GM19239 (cell line): ENCODE results near the gene JAKMIP1.

Experiments
- DNase-seq: peaks from one replicate; pipeline ENCODE4 v3.0.0; 2011; ENCODE audit warnings: low spot score; ENCODE audit not compliant: insufficient read length
- FAIRE-seq: peaks from 2 replicates; lab custom pipeline; 2011; peaks lifted over from hg19 to GRCh38; lab: Jason Lieb, UNC

JAKMIP1 gene

GRCh38 chr4:6050551-6050950 is 149.8 kb downstream of the JAKMIP1 start:
- FAIRE-seq (no peak), DNase-seq (no peak)

DNA sequence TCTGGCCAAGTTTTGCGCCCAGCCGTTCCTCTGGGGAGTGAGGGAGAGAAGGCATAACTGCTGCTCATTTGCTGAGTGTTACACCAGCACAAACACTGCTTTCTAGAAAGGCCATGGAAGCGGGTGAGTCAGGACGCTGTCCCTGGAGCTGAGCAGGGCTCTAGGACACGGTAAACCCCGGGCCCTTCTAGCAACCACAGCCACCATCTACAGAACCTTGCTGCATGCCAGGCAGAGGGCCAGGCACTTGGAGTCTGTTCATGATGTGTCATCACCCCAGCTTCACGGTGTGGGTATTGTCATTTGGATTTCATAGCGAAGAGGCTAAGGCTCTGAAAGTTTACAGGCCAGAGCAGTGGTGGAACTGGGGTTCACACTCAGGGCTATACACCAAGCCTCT is 150.4 kb downstream of the JAKMIP1 start:
- FAIRE-seq: no peak
- DNase-seq: no peak

DNA sequence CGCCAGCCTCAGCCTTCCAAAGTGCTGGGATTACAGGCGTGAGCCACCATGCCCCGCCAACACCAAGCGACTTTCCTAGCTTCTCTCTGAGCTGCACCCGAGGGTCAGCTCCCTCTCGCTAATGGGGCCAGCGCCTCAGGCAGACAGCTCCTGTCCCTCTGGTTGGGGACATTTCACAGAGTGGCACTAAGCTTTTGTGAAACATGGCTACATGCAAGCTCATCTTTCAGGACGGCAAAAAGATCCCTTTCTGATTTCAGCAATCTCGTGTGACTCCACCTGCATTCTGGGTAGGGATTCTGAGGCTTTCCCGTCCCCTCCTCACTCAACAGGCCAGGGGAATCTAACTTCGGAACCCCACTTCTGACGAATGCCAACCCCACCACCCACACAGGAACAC is 151.1 kb downstream of the JAKMIP1 start:
- no peak for FAIRE-seq

DNA sequence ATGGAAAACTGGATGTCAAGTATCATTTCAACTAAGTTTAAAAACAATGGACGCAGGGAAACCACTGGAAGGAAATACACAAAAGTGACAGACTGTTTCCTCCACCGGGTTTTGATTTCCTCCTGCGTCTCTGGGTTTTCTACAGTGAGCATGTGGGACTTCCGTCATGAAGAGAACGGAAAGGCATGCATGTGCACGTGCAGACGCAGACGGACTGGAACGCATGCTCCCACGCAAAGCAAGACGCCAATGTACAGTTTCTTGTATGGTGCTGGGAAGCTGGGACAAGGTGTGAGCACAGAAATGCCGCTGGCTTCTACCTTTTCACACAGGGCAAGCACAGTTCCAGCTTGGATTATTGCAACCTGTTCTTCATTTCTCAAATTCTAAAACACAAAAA is 151.8 kb downstream of the JAKMIP1 start:
- FAIRE-seq (no peak), DNase-seq (no peak)

More for the DNA sequence above, 151.1 kb downstream of the JAKMIP1 start:
- no peak for DNase-seq

GRCh38 chr4:6047130-6047673 is 153.1 kb downstream of the JAKMIP1 start:
- FAIRE-seq (no peak), DNase-seq (no peak)

GRCh38 chr4:6046526-6047129 is 153.7 kb downstream of the JAKMIP1 start:
- no peak for DNase-seq
- no peak for FAIRE-seq

DNA sequence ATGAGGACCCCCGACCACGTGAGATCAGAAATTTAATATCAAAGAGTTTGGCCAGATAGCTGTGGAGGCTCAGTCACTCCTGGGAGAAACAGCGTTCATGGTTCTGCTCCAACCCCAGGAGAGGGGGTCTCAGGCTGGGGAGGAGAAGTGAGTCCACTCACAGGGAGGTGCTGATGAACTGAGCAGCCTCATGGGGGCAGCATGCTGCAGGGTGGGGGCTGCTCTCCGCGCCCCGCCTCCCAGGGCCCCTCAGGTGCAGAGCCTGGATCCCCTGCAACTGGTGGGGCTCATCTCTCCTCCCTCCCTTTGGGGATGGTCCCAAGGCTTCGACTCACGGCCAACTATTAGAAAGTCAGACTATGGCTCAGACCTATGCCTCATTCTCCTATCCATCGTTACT is 155.5 kb downstream of the JAKMIP1 start:
- no peak for DNase-seq
- FAIRE-seq: no peak

DNA sequence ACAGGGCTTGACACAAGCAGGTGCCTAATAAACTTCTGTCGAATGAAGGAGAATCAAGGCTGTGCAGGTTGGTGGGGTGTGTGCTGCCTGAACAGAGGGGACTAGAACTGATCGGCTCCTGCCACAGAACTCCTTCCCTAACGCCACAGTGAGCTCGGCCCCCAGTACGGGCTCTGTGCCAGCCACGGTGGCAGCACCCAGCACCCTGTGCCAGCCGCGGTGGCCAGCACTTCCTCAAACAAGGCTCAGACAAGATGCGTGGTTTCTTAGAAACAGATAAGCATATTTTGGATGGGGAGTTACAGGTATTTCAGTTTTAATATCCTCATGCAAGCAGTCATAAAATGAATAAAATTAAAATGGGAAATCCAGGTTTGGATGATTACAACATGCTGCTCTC is 156.1 kb downstream of the JAKMIP1 start:
- DNase-seq: no peak
- no peak for FAIRE-seq

DNA sequence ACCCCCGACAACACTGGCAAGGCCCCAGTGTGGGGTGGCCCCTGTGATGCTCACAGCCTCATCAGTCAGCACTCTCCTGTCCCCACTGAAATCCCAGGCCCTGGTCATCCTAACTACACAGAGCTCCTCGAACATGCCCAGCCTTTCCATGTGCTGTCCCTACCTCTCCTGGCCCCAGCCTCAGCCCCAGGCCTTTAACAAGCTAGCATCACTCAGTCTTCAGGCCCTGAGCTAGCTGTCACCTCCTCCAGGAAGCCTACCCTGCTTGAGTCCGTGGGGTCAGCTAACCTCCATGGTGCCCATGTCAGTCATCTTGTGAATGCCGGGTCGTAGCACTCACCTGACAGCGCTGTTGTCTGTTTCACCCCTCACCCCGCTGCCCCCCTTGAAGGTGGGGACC is 156.5 kb downstream of the JAKMIP1 start:
- FAIRE-seq (no peak), DNase-seq (no peak)

GRCh38 chr4:6043188-6043587 is 157.2 kb downstream of the JAKMIP1 start:
- no peak for FAIRE-seq

GRCh38 chr4:6042293-6043063 is 157.9 kb downstream of the JAKMIP1 start:
- no peak for FAIRE-seq
- DNase-seq: no peak

More at GRCh38 chr4:6043188-6043587, 157.2 kb downstream of the JAKMIP1 start:
- DNase-seq: no peak

DNA sequence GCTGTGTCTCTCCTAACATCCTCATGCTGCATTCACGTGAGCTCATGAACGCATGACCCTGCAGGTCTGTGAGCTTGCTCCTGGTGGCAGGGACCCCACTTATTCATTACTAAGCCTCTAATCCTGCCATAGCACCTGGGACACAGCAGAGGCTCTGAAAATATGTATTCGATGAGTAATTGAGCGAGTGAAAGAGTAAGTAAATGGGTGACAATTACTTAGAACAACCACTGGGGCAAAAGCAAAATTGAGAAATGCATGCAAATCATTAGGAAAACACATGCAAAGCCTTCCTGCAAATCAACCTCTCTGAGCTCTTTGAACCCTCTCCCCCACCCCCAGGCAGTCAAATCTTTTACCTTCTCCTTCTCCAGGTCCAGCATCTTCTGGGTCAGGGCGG is 158.5 kb downstream of the JAKMIP1 start:
- FAIRE-seq (no peak), DNase-seq (no peak)

GRCh38 chr4:6038711-6039110 is 161.6 kb downstream of the JAKMIP1 start:
- FAIRE-seq (no peak), DNase-seq (no peak)

DNA sequence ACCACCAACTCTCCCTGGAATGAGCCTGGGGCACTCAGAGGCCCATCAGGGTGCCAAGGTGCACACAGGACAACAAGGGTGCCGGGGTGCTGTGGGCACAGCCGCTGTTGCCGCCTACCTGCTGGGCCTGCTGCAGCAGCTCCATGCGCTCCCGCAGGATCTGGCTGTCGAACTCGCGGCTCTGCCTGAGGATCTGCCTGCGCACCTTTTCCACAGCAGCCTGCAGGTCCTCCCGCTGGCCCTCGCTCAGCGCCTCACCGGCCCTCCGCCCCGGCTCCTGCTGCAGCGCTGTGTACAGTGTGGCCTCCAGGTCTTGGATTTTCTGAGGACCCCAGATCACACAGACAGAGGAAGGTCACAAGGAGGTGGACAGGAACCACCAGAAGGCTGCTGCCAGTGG is 164.6 kb downstream of the JAKMIP1 start:
- FAIRE-seq: no peak
- DNase-seq: no peak

- DNase-seq (no peak), FAIRE-seq (no peak)
Measured at GRCh38 chr4:6033381-6033780, 167.0 kb downstream of the JAKMIP1 start.

GRCh38 chr4:6032249-6033244 is 167.8 kb downstream of the JAKMIP1 start:
- FAIRE-seq (no peak), DNase-seq (no peak)

DNA sequence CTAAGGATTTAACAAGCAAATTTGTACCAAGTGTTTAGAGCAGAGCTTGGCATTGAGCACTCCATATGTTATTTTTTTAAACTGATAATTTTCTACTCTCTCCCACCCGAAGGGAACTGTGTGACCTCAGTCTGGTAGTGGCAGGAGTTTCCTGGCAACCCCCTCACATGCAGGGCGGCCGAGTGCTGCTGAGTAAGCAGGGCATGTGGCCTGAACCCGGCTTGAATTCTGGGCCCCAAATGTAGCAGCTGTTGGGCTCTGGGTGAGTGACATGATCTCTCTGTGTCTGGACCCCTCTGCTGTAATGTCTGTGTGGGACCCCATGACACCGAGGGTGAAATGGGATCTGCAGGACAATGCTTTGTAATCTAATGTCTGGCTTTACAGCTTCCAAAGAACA is 168.5 kb downstream of the JAKMIP1 start:
- DNase-seq (no peak), FAIRE-seq (no peak)

GRCh38 chr4:6030679-6031078 is 169.7 kb downstream of the JAKMIP1 start:
- FAIRE-seq: no peak

DNA sequence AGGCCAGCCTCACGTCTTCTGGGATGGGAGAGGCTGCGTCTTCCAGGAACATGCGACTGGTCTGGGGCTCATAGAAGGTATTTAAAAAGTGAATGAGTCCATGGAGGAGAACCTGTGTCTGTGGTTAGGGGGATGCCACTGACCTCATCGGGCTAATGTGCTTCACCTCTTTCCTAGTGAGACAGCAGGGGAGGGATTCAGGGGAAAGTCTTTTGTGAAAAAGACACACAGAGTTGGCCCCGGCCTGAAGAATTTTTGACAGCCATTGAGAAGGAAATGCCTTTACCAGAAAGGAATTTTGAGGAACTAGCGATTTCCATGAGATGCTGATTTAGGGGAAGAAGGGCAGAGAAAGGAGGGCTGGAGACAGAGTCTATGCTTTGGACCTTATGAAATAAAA is 171.1 kb downstream of the JAKMIP1 start:
- DNase-seq (no peak), FAIRE-seq (no peak)

More at GRCh38 chr4:6030679-6031078, 169.7 kb downstream of the JAKMIP1 start:
- DNase-seq: no peak

GRCh38 chr4:6028168-6028567 is 172.2 kb downstream of the JAKMIP1 start:
- DNase-seq: no peak
- FAIRE-seq: no peak
